Measurements from ENCODE around the gene SUCLG2. TPM values are rescaled to one million over a fixed set of nuclear protein-coding genes. Genes with fewer than 3 reads are reported as not detected.

SUCLG2 gene
- total RNA-seq: 48.3 and 55.2 TPM in 2 replicates

GRCh38 chr3:67654099-67654843 lies at the start of gene SUCLG2:
SUCLG2 (minus strand) TSS chr3:67654612; CDS start chr3:67654586, 26 bp downstream.

